ENCODE measurements around the gene IFNGR1. TPM values are rescaled to one million over a fixed set of nuclear protein-coding genes. Genes with fewer than 3 reads are reported as not detected.

The IFNGR1 gene
- total RNA-seq, 5 donors from 2014 or later (not counting 1 experiment from before 2014, with no cell fraction given) = 23.6 to 42.4 (median 28.5) TPM

DNA sequence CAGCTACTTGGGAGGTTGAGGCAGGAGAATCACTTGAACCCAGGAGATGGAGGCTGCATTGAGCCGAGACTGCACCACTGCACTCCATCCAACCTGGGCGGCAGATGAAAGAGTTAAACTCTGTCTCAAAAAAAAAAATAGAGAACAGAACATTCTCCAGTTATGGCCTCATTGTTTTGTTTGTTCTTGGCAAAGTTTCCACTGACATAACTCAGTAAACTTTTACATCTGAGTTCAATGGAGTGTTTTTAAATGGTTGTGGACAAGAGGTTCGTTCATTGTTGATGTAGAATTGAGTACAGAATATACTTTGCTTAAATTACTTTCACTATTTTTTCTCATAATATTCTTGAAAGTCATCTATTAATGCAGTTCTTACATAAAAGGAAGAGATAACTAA, 42.2 kb upstream of the IFNGR1 start:
- no peak overlapping the region for H3K4me3 ChIP-seq (ENCODE audit: control insufficient read depth in 1 of 2, extremely low read depth in 1 of 2, low read length in 1 of 2)
- no peaks in the 10 kb centered on the region for H3K9me3 ChIP-seq
- Mint-ChIP-seq H3K4me1 (peaks cover 12 to 33% (median 14%) of the 10 kb centered on the region in 3 donors), H3K9me3 (peaks cover 0 to under 1% (median 0%) of the 10 kb centered on the region in 3 donors), H3K36me3 (no peaks in the 10 kb centered on the region), H3K27ac (peak overlapping the region in 1 of 2 donors; percentile 53), H3K27me3 (peaks cover 9 to 17% of the 10 kb centered on the region in 2 donors), H3K4me3 (no peak overlapping the region)
- 80% methylated on average over 1 of the region's 3 CpGs for WGBS (ENCODE audit: insufficient coverage)
- H3K36me3 ChIP-seq (ENCODE audit: control insufficient read depth in 2 of 2, extremely low read depth in 1 of 2, insufficient read depth in 1 of 2, low read length in 1 of 2) = no peaks in the 10 kb centered on the region
- ATAC-seq (replicated peaks in 1 of 4) (peak in 1 of 4 experiments; percentile 20), DNase-seq (no peak)
- ChIA-PET POLR2A (no interaction called here), CTCF (interaction anchor here in 1 of 2 donors (0.5 to 1.3 kb wide), 3 partner anchors 30 to 1025 kb away, joined by 3 to 6 read pairs (median 5); no protein-coding TSS in a partner anchor)
- H3K27me3 ChIP-seq (replicated peaks in 1 of 2; ENCODE audit: control insufficient read depth in 2 of 2, extremely low read depth in 1 of 2, insufficient read depth in 2 of 2, low read length in 1 of 2) = no peaks in the 10 kb centered on the region
- H3K27ac ChIP-seq (ENCODE audit: low read length) = peak overlapping the region; percentile 62
- peaks cover 0 to 6% of the 10 kb centered on the region in 2 experiments for H3K4me1 ChIP-seq (ENCODE audit: control insufficient read depth in 1 of 2, extremely low read depth in 1 of 2, insufficient read depth in 2 of 2, low read length in 2 of 2)

DNA sequence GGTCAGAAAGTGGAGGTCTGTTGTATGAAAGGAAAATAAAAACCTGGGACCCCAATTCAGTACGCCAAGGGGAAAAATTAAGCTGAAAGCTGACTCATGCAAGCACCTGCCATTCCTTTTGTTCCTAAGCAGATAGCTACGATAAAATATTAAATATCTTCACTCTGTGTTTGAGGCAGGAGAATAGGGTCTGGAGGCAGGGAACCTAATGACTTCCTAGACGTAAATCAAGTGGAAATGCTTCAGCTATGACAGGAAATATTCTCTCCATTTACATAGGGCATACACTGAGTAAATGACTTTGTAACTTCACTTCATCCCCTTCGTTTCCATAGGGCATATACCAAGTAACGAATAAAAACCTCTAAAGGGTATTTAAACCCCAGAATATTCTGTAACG, 41.0 kb upstream of the IFNGR1 start:
- Mint-ChIP-seq H3K27ac (no peak overlapping the region), H3K27me3 (peaks cover 10 to 17% of the 10 kb centered on the region in 2 donors)

DNA sequence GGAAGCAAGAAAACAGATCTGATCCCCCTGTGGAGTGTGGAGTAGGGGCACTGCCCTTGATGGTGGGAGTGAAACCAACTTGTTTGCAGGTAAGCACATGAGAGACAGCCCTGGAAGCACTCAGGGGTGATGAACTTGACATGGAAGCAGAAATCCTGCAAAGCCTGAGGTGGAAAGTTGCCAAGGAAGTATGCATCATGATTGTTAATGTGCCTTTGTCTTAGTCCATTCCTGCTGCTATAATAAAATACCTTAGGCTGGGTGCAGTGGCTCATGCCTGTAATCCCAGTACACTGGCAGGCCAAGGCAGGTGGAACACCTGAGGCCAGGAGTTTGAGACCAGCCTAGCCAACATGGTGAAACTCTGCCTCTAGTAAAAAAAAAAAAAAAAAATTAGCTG, 40.2 kb upstream of the IFNGR1 start:
- Mint-ChIP-seq H3K27me3 (peaks cover 7 to 17% of the 10 kb centered on the region in 2 donors), H3K9me3 (peaks cover 5 to 17% (median 13%) of the 10 kb centered on the region in 3 donors), H3K27ac (no peak overlapping the region), H3K4me3 (no peak overlapping the region), H3K4me1 (peaks cover 12 to 33% (median 14%) of the 10 kb centered on the region in 3 donors), H3K36me3 (peaks cover 5% of the 10 kb centered on the region)
- POLR2A ChIA-PET = no interaction called here
- H3K27me3 ChIP-seq (replicated peaks in 1 of 2; ENCODE audit: control insufficient read depth in 2 of 2, extremely low read depth in 1 of 2, insufficient read depth in 2 of 2, low read length in 1 of 2) = no peaks in the 10 kb centered on the region
- no peaks in the 10 kb centered on the region for H3K36me3 ChIP-seq (ENCODE audit: control insufficient read depth in 2 of 2, extremely low read depth in 1 of 2, insufficient read depth in 1 of 2, low read length in 1 of 2)
- ATAC-seq (replicated peaks in 1 of 4) = no peak
- DNase-seq = no peak
- no peak overlapping the region for H3K27ac ChIP-seq (ENCODE audit: low read length)
- no peaks in the 10 kb centered on the region for H3K9me3 ChIP-seq
- no peak overlapping the region for H3K4me3 ChIP-seq (ENCODE audit: control insufficient read depth in 1 of 2, extremely low read depth in 1 of 2, low read length in 1 of 2)
- CTCF ChIA-PET = interaction anchor here (0.5 to 0.6 kb wide), 2 partner anchors 42 to 256 kb away, joined by 3 to 4 read pairs; no protein-coding TSS in a partner anchor
- H3K4me1 ChIP-seq (ENCODE audit: control insufficient read depth in 1 of 2, extremely low read depth in 1 of 2, insufficient read depth in 2 of 2, low read length in 2 of 2) = peaks cover 0 to 6% of the 10 kb centered on the region in 2 experiments

More for the DNA sequence above, 41.0 kb upstream of the IFNGR1 start:
- Histone ChIP-seq H3K4me3 (ENCODE audit: control insufficient read depth in 1 of 2, extremely low read depth in 1 of 2, low read length in 1 of 2) (no peak overlapping the region), H3K27ac (ENCODE audit: low read length) (no peak overlapping the region), H3K27me3 (replicated peaks in 1 of 2; ENCODE audit: control insufficient read depth in 2 of 2, extremely low read depth in 1 of 2, insufficient read depth in 2 of 2, low read length in 1 of 2) (no peaks in the 10 kb centered on the region), H3K9me3 (no peaks in the 10 kb centered on the region), H3K36me3 (ENCODE audit: control insufficient read depth in 2 of 2, extremely low read depth in 1 of 2, insufficient read depth in 1 of 2, low read length in 1 of 2) (no peaks in the 10 kb centered on the region), H3K4me1 (ENCODE audit: control insufficient read depth in 1 of 2, extremely low read depth in 1 of 2, insufficient read depth in 2 of 2, low read length in 2 of 2) (peaks cover 0 to 6% of the 10 kb centered on the region in 2 experiments)
- no CpG with 5 or more reads among the region's 6 CpGs for WGBS (ENCODE audit: insufficient coverage)
- CTCF ChIA-PET = interaction anchor here (0.6 kb wide), 2 partner anchors 20 to 255 kb away, joined by 3 read pairs; no protein-coding TSS in a partner anchor
- no peaks in the 10 kb centered on the region for H3K36me3 Mint-ChIP-seq
- peaks cover 12 to 33% (median 14%) of the 10 kb centered on the region in 3 donors for H3K4me1 Mint-ChIP-seq
- H3K9me3 Mint-ChIP-seq = peaks cover 0 to 9% (median 7%) of the 10 kb centered on the region in 3 donors
- no peak overlapping the region for H3K4me3 Mint-ChIP-seq
- POLR2A ChIA-PET = interaction anchor here in 1 of 2 donors (0.6 kb wide), 1 partner anchor 26 kb away, joined by 3 read pairs; no protein-coding TSS in a partner anchor
- ATAC-seq (replicated peaks in 1 of 4) = no peak
- DNase-seq = no peak

DNA sequence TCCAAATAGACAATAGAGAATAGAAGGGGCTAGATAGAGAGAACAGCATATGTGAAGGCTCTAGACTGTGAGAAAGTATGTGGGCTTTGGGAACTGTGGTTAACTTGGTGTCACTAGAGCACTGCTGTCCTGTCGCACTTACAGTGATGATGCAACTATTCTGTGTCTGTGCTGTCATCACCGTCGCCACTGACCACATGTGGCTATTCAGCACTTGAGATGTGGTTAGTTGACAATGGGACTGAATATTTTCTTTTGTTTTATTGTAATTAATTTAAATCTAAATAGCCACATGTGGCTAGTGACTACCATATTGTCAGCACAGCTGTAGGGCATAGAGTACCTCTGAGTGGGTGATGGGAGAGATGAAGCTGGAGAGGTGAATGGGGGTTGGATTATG, 39.0 kb upstream of the IFNGR1 start:
- Mint-ChIP-seq H3K4me3 (no peak overlapping the region), H3K4me1 (peaks cover 12 to 33% (median 14%) of the 10 kb centered on the region in 3 donors), H3K27ac (no peak overlapping the region), H3K27me3 (peaks cover 1 to 9% of the 10 kb centered on the region in 2 donors), H3K36me3 (peaks cover 8% of the 10 kb centered on the region), H3K9me3 (peaks cover 5 to 23% (median 18%) of the 10 kb centered on the region in 3 donors)
- CTCF ChIA-PET = no interaction called here
- H3K27ac ChIP-seq (ENCODE audit: low read length) = no peak overlapping the region
- peaks cover 0 to 6% of the 10 kb centered on the region in 2 experiments for H3K4me1 ChIP-seq (ENCODE audit: control insufficient read depth in 1 of 2, extremely low read depth in 1 of 2, insufficient read depth in 2 of 2, low read length in 2 of 2)
- H3K9me3 ChIP-seq = no peaks in the 10 kb centered on the region
- no peaks in the 10 kb centered on the region for H3K36me3 ChIP-seq (ENCODE audit: control insufficient read depth in 2 of 2, extremely low read depth in 1 of 2, insufficient read depth in 1 of 2, low read length in 1 of 2)
- ATAC-seq (replicated peaks in 1 of 4) (peak in 1 of 4 experiments; percentile 24), DNase-seq (peak in 20 of 35 experiments; percentile 7 to 56 (median 31))
- no peaks in the 10 kb centered on the region for H3K27me3 ChIP-seq (replicated peaks in 1 of 2; ENCODE audit: control insufficient read depth in 2 of 2, extremely low read depth in 1 of 2, insufficient read depth in 2 of 2, low read length in 1 of 2)
- H3K4me3 ChIP-seq (ENCODE audit: control insufficient read depth in 1 of 2, extremely low read depth in 1 of 2, low read length in 1 of 2) = no peak overlapping the region
- WGBS (ENCODE audit: insufficient coverage) = 43% methylated on average over 1 of the region's 3 CpGs
- POLR2A ChIA-PET = no interaction called here

DNA sequence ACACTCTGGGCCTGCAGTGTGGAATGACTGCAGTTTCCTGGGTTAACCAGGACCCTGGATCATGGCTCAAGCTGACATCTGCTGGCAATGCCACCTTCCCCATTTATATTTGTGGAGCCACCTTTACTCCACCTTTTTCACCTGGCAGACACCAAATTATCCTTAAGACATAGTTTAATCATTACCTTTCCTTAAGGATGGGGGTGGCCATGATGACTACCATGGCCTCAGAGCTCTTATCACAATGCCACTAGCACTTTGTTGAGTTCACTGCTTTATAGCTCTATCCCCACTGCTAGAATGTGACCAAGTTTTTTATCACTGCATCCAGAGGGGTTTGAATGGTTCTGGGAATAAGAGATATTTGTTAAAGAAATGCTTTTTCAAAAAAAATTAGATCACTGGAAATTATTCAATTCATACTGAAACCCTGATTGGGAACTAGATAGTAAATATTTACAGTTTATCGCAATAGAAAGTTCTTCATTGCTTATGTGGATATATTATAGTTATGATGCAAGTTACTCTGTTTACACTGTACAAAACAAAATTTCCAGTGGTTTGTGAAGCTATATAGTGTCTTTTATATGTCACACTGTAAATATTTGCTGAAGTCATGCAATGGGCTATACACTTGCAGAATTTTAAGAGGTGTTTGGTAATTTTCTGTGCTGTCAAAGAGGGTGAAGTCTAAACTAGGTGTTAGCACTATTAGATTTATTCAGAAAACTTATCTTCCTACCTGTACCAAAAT, 37.3 kb upstream of the IFNGR1 start:
- H3K27ac Mint-ChIP-seq = no peak overlapping the region
- Histone ChIP-seq H3K4me1 (ENCODE audit: control insufficient read depth in 1 of 2, extremely low read depth in 1 of 2, insufficient read depth in 2 of 2, low read length in 2 of 2) (peaks cover 0 to 6% of the 10 kb centered on the region in 2 experiments), H3K4me3 (ENCODE audit: control insufficient read depth in 1 of 2, extremely low read depth in 1 of 2, low read length in 1 of 2) (no peak overlapping the region), H3K9me3 (no peaks in the 10 kb centered on the region), H3K27ac (ENCODE audit: low read length) (no peak overlapping the region), H3K27me3 (replicated peaks in 1 of 2; ENCODE audit: control insufficient read depth in 2 of 2, extremely low read depth in 1 of 2, insufficient read depth in 2 of 2, low read length in 1 of 2) (no peaks in the 10 kb centered on the region), H3K36me3 (ENCODE audit: control insufficient read depth in 2 of 2, extremely low read depth in 1 of 2, insufficient read depth in 1 of 2, low read length in 1 of 2) (no peaks in the 10 kb centered on the region)
- CTCF ChIA-PET = interaction anchor here in 1 of 2 donors (1.3 to 1.5 kb wide), 2 partner anchors 8 to 25 kb away, joined by 3 to 5 read pairs; no protein-coding TSS in a partner anchor
- no CpG with 5 or more reads among the region's 1 CpG for WGBS (ENCODE audit: insufficient coverage)
- H3K9me3 Mint-ChIP-seq = peaks cover 11 to 28% (median 18%) of the 10 kb centered on the region in 3 donors
- H3K27me3 Mint-ChIP-seq = peaks cover 10 to 17% of the 10 kb centered on the region in 2 donors
- peaks cover 7 to 21% (median 11%) of the 10 kb centered on the region in 3 donors for H3K4me1 Mint-ChIP-seq
- ATAC-seq (replicated peaks in 1 of 4) (no peak), DNase-seq (no peak)
- no peak overlapping the region for H3K4me3 Mint-ChIP-seq
- POLR2A ChIA-PET = interaction anchor here in 1 of 2 donors (0.6 kb wide), 1 partner anchor 58 kb away, joined by 3 read pairs; no protein-coding TSS in a partner anchor
- H3K36me3 Mint-ChIP-seq = peaks cover 14% of the 10 kb centered on the region

DNA sequence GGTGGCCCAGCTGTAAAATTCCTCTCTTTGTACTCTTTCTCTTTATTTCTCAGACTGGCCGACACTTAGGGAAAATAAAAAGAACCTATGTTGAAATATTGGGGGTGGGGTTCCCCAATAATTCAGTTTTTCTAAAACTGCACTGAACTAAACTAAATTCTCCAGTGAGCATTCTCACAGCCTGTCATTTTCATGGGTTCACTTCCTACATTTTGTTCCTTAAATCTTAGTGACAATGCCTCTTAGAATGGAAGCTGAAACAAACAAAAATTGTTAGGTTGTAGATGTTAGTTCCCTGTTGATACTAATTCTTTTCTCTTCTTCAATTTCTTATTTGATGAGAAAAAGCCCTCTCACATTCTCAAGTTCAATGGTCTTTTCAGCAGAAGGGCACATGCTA, 35.8 kb upstream of the IFNGR1 start:
- CTCF ChIA-PET = interaction anchor here in 1 of 2 donors (0.6 to 1.5 kb wide), 4 partner anchors 8 to 82 kb away, joined by 3 read pairs; no protein-coding TSS in a partner anchor

More for the DNA sequence above, 35.8 kb upstream of the IFNGR1 start:
- H3K9me3 Mint-ChIP-seq = peaks cover 11 to 28% (median 18%) of the 10 kb centered on the region in 3 donors
- Histone ChIP-seq H3K9me3 (no peaks in the 10 kb centered on the region), H3K36me3 (ENCODE audit: control insufficient read depth in 2 of 2, extremely low read depth in 1 of 2, insufficient read depth in 1 of 2, low read length in 1 of 2) (no peaks in the 10 kb centered on the region), H3K27me3 (replicated peaks in 1 of 2; ENCODE audit: control insufficient read depth in 2 of 2, extremely low read depth in 1 of 2, insufficient read depth in 2 of 2, low read length in 1 of 2) (no peaks in the 10 kb centered on the region), H3K4me1 (ENCODE audit: control insufficient read depth in 1 of 2, extremely low read depth in 1 of 2, insufficient read depth in 2 of 2, low read length in 2 of 2) (no peaks in the 10 kb centered on the region), H3K4me3 (ENCODE audit: control insufficient read depth in 1 of 2, extremely low read depth in 1 of 2, low read length in 1 of 2) (no peak overlapping the region), H3K27ac (ENCODE audit: low read length) (no peak overlapping the region)
- peaks cover 0 to 10% (median 0%) of the 10 kb centered on the region in 3 donors for H3K4me1 Mint-ChIP-seq
- H3K36me3 Mint-ChIP-seq = peaks cover 14% of the 10 kb centered on the region
- H3K4me3 Mint-ChIP-seq = no peak overlapping the region
- no peak for DNase-seq
- H3K27me3 Mint-ChIP-seq = peaks cover 10 to 17% of the 10 kb centered on the region in 2 donors
- POLR2A ChIA-PET = no interaction called here
- no peak overlapping the region for H3K27ac Mint-ChIP-seq
- no CpG with 5 or more reads among the region's 1 CpG for WGBS (ENCODE audit: insufficient coverage)
- no peak for ATAC-seq (replicated peaks in 1 of 4)
